Measurements from ENCODE around the gene MAP3K6.

MAP3K6 gene

DNA sequence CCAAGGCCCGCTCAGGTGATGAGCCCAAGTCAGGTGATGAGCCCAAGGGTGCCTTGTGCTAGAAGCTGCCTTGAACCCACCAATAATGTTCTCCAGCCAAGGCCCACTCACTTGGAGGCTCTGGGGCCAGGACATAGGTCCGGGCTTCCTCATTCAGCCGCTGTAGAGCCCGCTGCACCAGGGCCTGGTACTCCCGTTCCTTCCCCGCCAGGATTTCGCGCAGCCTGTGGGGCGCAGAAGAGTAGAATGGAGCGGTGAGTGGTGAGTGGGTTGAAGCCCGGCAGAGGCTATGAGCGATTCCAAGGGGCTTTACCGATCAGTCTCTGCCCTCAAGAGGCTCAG lies 10.5 kb downstream of the MAP3K6 start:
- no peak for DNase-seq

GRCh38 chr1:27355683-27356082 lies 11.1 kb downstream of the MAP3K6 start:
- DNase-seq, result no peak

DNA sequence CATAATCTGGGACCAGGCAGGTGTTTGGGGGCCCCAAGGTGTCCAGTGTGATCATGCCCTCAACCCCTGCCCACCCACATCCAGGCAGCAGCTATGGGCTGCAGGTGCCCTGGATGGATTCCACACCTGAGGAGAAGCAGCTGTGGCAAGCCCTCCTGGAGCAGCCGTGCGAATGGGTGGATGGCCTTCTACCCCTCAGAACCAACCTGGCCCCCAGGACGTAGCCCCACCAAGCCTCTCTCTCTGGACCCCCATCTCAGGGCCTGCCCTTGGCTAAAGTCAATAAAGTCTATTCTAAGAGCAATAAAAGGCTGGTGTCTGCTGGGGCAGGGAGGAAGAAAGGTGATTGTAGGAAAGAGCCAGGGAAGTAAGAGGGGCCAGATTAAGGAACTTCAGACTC lies 13.1 kb downstream of the MAP3K6 start:
- DNase-seq, result no peak

GRCh38 chr1:27353166-27353565 lies 13.6 kb downstream of the MAP3K6 start:
- DNase-seq, result no peak

- no peak for DNase-seq
These were observed 15.1 kb downstream of the MAP3K6 start for GRCh38 chr1:27351541-27352107.

- no peak for DNase-seq
These were observed 15.9 kb downstream of the MAP3K6 start for GRCh38 chr1:27350663-27351540.

GRCh38 chr1:27349784-27350662 lies 16.7 kb downstream of the MAP3K6 start:
- no peak for DNase-seq

DNA sequence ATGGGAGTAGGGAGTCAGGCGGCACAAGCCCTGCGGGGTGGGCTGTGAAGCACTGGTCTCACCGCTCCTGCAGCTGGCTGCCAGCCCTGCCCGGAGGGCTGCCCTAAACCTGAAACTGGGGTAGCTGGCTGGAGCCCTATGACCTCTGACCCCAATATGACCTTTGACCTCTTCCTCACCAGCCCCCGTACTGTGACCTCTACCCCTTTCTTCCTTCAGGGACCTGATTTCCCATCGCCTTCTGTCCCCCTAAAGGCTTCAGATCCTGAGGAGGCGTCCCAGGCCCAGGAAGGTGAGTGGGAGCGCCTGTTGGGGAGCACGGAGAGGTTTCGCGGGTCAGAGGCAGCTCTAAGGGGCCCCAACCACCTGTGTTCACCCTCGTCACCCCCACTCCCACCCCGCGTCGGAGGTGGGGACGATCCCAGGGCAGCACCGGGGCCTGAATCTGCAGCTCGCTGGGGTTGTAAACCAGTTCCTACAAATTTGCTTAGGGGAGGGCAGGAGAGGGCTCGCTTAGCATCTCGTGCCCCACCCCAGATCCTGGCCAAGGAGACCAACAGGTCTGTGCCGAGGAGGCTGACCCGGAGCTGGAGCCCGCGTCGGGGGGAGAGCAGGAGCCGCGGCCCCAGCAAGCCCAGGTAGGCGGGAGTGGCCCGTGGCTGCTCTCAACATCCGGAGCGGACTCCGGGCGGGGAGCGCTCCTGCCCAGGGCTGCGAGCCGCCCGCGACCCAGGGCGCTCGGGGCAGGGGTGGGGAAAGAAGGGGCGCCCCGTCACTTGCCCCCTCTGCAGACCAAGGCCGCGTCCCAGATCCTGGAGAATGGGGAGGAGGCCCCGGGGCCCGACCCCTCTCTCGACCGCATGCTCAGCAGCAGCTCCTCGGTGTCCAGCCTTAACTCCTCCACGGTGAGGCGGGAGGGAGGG lies 17.6 kb downstream of the MAP3K6 start:
- no peak for DNase-seq

- DNase-seq, result no peak
These were observed 19.7 kb downstream of the MAP3K6 start for GRCh38 chr1:27346991-27347624.

- DNase-seq, result no peak
These were observed 20.4 kb downstream of the MAP3K6 start for GRCh38 chr1:27346357-27346756.

- DNase-seq, result no peak
These were observed 21.5 kb downstream of the MAP3K6 start for GRCh38 chr1:27345272-27345671.

DNA sequence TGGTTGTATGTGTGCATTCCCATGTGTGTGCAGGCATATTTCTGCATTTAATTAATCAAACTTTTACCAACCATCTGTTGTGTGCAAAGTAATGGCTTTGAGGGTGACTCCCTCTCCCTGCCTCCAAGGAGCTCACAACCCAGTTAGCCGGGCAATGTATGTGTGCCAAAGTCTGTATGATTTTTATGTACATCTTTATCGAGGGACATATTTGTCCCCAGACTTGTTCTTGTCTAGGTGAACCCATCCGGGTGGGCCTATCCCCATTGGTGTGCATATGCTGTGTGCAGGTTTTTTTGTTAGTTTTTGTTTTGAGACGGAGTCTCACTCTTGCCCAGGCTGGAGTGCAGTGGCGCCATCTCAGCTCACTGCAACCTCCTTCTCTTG lies 23.1 kb downstream of the MAP3K6 start:
- no peak for DNase-seq

- DNase-seq, result peak; percentile 70
These were observed 23.8 kb downstream of the MAP3K6 start for GRCh38 chr1:27342778-27343638.

- peak; percentile 52 for DNase-seq
These were observed 24.4 kb downstream of the MAP3K6 start for GRCh38 chr1:27342391-27342777.

DNA sequence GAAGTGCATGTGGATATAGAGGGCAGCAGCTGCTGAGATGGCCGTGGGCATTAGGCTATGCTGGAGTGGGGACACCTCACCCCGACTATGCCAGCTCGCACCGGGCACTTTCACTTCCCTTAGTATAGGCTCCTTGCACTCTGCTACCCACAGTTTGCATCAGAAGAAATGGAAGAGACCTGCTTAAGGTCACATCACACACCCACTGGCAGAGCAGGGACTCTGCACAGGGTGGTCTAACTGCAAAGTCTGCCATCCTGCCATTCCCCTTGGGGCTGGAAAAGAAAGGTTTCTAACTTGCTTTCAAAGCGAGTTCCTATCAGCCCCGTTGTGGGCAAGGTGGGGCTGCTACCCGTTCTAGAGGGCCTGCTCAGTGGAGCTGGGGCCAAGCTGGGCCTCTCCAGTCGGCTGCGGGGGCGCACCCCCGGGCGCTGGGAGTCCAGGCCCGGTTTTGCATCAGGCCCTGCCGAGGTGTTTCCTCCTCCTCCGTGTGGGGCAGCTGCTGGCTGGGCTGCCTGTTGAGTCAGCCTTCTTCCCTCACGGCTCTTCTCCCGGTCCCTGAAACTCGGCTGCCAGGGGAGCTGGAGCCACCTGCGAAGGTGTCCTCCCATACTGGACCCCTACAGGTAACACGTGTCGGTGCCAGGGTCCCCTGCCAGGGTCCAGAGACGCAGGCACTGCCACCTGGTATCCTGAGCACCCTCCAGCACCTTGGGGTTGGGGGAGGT lies 25.1 kb downstream of the MAP3K6 start, which contains the start of gene SYTL1:
SYTL1 (plus strand) TSS at position 498 of the 728 bp plus-strand sequence. CDS start 3,313 bp downstream, outside the sequence.
- DNase-seq, result peak; percentile 77

DNA sequence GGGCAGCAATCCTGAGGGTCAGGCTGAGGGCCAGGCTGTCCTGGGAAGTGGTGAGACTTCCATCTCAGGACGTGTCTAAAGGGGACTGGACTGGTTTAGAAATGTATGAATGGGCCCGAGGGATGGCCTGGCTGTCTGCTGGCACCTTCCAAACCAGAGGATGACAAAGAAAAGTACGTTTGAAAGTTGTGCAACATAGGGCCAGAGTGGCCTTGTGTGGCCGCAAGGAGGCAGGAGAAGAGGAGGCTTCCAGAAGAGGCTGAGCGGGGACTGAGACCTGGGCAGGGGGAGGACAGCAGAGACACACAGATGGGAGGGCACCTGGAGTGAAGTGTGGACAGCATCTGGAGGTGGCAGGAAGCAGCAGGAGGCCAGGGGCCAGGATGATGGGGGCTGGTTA lies 27.5 kb downstream of the MAP3K6 start:
- DNase-seq, result no peak

DNA sequence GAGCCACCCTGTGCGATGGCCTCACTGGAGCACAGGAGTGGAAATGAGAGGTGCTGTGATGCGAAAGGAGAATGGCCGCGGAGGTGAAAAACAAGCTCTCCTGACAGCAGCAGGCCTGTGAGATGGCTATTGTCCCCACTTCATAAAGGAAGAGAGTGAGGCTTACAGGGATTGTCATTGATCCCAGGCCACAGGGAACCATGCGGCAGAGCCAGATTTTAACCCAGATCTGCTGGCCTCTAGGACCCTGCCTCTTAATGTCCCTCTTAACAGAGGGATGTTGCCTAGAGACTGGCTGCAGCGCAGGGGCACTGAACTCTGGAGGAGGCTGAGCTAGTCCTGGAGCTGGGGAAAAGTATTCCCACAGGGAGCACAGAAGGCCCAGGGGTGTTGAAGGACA lies 28.0 kb downstream of the MAP3K6 start:
- DNase-seq, result no peak

DNA sequence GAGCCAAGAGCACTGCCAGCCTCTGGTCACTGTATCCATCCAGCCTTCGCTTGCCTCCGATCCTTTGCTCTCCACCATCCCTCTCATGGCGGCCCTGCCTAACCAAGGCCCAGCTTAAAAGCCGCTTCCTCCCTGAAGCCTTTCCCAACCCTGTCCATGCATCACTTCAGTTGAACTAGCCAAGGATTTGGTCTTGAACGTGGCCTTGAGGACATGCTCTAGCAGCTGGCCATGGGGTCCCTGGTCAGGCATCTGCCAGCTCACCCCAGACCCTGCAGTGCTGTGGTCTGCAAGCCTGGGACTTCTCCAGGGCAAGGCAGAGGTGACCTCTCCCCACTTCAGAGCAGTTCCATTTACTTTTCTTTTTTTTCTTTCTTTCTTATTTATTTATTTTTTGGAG lies 30.0 kb downstream of the MAP3K6 start:
- DNase-seq, result no peak

- DNase-seq, result no peak
These were observed 31.0 kb downstream of the MAP3K6 start for GRCh38 chr1:27335506-27336422.
